Fibroblast of skin of back (primary cell): ENCODE results near the gene PRMT7.
"Not testable (repeated sequence)": the region's sequence is repeated elsewhere in the genome, so short reads cannot be mapped to it uniquely, and the experiment has no call there.

Experiments
- DNase-seq: peaks from one replicate; pipeline ENCODE4 v3.0.0-alpha.2; 2013

Gene PRMT7

DNA sequence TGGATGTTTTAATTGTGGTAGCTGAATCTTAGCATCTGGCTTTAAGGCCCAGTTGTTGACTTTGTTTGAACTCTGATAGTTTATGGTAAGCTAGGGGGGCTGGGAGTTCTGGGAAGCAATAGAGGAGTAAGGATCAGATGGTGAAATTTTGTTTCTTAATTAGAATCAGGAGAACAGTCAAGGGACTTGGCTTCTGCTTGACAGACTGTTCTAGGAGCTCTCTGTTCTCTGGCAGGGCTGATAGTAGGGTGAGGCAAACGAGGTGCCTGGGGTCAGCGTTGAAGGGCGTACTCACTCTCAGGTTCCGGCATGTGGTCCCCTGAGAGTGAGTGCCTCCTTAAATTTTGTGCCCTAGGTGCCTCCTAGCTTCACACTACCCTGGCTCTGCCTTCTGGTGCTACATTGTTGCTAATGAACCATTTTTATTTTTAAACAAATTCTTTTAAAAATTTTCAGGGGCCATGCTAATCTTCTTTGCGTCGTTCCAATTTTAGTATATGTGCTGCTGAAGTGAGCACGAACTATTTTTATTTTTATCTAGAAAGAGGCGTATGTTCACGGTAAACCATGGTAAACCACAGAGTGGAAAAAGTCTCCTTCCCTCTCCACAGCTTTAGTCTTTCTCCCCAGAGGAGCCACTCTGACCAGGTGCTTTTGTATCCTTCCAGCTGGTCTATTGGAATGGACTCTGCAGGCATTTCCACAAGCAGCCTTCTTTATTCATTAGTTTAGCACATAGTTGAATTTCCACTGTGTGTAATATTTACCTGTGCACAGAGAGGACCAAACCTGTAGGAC, 26.8 kb upstream of the PRMT7 start:
- no peak for DNase-seq

DNA sequence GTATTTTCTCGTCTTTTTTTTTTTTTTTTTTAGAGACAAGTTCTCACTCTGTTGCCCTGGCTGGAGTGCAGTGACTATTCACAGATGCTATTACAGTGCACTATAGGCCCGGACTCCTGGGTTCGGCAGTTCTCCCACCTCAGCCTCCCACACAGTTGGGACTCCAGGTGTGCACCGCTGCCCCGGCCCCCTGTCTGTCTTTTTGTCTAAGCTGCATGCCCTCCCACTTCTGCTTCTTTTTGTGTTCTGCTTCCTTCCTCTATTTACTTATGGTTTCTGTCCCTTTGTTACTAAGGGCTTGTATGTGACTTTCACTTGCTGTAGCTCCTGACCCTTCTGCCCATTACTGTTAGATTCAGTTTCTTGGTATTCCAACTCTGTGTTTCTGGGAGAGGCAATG, 26.0 kb upstream of the PRMT7 start:
- no peak for DNase-seq

DNA sequence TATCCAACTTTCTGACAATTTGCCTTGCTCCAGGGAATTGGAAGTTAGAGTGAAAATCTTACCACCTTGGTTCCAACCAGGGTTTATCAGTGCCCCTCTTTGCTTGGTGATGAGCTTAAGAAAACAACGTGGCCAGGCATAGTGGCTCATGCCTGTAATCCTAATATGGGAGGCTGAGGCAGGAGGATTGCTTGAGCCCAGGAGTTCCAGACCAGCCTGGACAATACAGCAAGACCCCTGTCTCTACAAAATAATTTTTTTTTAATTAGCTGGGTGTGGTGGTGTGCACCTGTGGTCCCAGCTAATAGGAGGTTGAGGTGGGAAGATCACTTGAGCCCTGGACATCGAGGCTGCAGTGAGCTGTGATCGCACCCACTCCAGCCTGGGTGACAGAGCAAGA, 25.1 kb upstream of the PRMT7 start:
- DNase-seq = no peak

DNA sequence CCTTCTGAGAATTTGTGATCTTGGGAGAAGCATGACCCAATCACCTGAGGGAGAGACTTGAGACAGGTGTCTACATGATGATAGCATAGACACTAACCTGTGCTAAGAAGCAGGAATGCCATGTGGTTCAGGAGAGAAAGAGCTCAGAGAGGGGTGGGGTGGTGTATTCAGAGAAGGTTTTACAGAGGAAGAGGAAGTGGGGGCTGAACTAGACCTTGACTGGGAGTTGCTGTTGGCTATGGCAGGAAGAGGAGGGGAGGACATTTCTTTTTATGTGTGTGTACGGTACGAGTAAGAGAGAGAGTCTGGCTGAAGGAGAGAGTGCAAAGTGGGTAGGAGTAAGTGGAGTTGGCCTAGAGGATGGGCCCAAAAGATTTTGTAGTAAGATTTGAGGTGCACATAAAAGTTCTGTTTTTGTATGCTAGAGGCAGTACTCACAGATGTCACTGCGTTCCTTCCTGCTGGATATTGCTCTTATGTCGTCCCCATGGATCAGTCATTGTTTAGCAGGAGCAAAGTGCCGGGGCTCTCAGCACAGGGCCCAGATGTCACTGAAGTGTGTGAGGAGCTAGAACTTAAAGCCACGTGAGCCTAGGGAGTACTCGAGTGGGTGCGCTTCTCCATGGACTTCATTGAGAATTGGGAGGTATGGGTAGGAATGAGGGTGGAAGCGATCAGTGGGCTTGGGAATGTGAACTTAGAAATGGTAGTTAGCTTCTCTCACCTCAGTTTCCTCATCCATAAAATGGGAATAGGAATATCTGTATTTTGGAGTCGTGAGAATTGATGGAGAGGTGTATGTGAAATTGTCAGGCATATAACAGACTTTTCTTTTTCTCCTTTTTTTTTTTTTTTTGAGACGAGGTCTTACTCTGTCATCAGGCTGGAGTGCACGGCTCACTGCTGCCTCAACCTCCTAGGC, 24.4 kb upstream of the PRMT7 start:
- no peak for DNase-seq

DNA sequence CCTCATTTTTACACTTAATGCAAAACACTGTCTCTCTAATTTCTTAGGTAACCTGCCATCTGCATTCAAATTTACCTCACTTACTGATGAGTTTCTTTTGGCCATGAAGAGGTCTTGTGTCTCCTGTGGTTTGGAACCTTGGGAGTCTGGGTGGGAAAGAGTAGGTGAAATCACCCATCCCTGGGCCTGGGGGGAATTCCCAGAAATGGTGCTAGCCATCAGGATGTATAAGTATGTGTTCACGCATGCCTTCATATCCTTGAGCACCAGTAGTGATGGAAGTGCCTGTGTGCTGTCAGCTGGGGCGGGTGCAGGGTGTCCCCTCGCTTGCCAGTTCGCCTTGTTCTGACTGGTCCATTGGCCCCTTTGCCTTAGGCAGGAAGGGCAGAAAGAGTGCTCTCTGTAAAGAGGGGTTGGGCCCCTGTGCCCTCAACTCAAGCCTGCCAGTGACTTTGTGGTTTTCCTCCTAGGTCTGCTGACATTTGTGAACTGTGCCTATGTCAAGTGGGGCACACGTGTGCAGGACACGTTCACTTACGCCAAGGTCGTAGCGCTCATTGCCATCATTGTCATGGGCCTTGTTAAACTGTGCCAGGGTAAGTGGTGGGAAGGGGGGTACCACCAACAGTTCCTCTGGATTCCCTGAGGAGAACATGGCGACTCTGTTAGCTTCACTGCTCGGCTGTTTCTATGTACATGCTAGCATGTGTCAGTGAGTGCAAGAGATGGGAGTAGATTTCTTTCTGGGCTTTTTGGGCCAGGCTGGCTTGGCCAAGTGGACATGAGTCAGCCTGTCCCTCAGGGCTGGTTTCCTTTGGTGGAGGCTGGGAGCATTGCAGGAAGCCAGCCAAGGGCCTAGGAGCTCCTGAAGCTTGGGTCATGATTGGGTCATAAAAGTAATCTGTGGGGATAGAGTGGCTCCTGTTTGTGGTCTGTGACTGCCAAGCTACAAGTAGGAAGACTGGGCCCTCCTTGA, 23.3 kb upstream of the PRMT7 start:
- peak; percentile 73 for DNase-seq

DNA sequence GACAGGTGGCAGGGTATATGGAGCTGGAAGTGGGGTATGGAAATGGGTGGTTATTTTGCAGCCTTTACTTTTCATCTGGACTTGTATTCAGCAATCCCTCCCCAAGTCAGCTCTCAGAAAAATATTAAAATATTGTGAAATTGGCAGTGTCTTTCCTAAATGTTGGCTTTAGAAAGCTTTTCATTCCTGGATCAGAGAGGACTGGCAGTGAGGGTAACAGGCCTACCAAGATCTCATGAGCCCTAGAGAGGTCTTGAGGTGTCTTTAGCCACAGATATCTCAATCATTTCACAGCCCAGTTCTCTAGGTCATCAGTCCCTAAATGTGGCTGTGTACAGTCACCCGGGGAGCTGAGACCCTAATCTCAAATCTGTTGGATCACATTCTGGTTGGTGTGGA, 22.6 kb upstream of the PRMT7 start:
- no peak for DNase-seq

GRCh38 chr16:68288796-68289195, 22.0 kb upstream of the PRMT7 start:
- not testable (repeated sequence) for DNase-seq

DNA sequence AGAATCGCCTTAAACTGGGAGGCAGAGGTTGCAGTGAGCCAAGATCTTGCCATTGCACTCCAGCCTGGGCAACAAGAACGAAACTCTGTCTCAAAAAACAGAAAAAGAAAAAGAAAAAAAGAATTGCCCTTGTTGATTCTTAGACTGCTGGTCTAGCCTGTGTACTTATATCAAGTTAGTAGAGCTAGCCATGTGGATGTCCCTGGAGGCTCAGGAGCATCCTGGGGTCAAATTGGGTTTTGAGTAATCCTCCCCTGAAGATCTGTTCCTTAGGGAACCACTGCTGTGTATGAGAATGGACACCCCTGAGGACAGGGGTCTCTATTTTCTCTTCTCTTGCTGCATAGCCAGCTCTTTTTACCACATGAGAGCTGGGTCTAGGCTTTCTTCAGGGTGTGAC, 21.6 kb upstream of the PRMT7 start:
- DNase-seq = no peak

GRCh38 chr16:68289621-68290329, 21.0 kb upstream of the PRMT7 start:
- peak; percentile 61 for DNase-seq

- no peak for DNase-seq
Observed at GRCh38 chr16:68290450-68290849, 20.4 kb upstream of the PRMT7 start.

DNA sequence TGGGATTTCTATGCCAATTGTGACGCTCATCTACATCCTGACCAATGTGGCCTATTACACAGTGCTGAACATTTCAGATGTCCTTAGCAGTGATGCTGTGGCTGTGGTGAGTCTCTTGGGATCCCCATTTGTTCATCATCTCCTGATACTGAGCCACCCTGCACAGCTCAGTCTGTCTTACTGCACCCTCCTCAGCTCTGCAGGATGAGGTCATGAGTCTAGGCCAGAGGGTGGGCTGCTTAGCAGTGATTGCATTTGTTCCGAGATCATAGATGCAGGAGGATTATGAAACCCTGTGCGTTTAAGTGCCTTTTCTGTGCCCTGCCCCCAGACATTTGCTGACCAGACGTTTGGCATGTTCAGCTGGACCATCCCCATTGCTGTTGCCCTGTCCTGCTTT, 19.6 kb upstream of the PRMT7 start:
- DNase-seq = no peak

DNA sequence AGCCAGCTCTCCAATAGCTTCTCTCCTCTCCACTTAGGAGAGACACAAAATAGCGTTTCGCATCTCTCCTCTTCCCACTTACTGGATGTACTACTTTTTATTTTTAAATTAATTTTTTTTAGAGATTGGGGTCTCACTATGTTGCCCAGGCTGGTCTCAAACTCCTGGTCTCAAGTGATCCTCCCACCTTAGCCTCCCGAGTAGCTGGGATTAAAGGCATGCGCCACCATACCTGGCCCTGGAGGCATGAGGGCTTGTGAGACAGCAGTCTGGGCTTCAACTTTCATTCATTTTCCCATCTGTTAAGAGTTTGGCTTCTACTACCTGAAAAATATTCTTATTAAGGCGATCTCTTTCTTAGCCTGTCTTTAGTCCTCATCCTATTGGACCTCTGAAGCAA, 18.4 kb upstream of the PRMT7 start:
- no peak for DNase-seq

DNA sequence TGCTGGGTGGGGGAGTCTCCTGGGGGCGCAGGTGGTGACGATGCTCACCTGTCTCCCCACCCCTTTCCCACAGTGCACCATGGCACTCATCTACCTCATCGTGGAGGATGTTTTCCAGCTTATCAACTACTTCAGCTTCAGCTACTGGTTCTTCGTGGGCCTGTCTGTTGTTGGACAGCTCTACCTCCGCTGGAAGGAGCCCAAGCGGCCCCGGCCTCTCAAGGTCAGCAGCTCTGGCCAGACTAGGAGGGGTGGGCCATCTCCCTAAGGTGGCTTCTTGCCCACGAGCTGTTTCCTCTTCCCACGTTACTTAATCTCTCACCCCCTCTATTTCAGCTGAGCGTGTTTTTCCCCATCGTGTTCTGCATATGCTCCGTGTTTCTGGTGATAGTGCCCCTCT, 14.5 kb upstream of the PRMT7 start:
- no peak for DNase-seq

GRCh38 chr16:68296693-68297092, 14.1 kb upstream of the PRMT7 start:
- DNase-seq = no peak

DNA sequence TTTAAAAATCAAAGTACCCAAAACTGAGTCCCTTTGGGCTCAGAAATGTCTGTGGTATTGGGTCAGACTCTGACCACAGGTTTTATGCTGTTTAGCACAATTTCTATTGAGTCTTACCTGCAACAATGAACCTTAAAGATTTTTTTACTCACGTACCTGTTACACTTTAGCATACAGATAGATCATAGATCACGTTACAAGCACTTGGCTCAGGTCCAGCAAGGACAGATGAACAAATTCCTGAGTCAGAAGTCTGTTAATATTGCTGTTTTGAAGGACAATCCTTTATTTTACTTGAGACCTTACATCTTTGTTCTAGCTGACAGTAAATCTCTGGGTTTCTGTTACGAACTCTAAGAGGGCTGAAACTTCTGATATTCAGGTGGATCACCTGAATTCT, 12.9 kb upstream of the PRMT7 start:
- DNase-seq = no peak

DNA sequence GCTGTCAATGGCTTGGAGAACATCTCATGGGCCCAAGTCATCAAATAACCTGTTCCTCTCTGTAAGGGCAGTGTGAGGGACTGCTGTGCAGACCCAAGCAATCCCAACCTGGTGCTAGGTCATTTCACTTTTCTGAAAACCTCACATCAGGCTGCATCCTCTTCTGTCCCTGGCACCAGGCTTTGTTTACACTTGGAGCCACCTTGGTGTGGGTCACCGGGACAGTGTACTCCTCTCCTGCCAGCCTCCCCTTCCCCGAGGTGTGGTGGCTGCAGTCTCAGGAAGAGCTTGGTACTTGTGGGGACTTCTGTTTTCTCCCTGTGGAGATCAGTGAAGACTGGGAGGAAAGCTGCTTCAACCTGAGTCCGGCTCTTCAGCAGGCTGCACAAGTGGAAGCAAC, 12.5 kb upstream of the PRMT7 start:
- no peak for DNase-seq

GRCh38 chr16:68298907-68299561, 11.8 kb upstream of the PRMT7 start:
- DNase-seq = peak; percentile 83

- DNase-seq = no peak
Observed at GRCh38 chr16:68299571-68300453, 11.0 kb upstream of the PRMT7 start.

DNA sequence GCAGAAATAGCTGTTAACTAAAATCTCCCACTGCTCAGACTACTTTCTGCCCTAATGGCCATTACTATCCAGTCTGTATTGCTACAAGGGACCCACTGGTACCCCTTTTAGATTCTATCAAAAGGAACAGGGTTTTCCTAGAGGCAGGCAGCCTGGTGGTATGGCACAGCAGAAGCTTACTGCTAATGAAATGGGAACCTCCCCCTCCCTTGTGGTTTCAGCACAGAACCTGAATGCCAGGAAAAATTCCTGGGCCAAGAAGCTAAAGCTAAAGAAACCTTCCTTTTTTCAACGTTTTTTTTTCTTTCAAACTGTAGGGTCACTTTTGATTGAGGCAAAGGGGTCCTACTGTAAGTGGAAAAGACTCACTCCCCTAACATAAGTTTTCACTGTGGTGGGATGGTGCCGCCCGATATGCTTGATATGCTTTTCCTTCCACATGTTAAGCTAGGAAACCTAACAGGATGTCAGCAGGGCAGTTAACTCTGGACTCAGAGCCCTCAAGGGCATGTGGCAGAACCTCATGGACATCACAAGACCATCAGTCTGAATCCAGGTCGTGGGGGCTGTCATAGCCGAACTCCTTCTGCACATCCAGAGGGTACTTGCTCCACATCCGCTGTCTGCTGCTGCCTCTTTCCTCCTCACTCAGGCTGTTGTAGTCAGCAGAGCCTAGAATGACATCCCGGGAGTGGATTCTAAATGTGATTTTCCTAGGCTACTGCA, 9.9 kb upstream of the PRMT7 start:
- no peak for DNase-seq

GRCh38 chr16:68306633-68307032, 4.2 kb upstream of the PRMT7 start:
- no peak for DNase-seq
